IMR-90 (cell line): ENCODE data around the gene FBRSL1. TPM values are rescaled to one million over a fixed set of nuclear protein-coding genes. Genes with fewer than 3 reads are reported as not detected.

Experiments
- ATAC-seq: fragments of 200-7000 bp; cut with Tn5 transposase; 2 replicates; pipeline ENCODE4 v1.9.1; 2020; ENCODE audit warnings: low read depth, mild to moderate bottlenecking, moderate library complexity
- BruUV-seq: library from RNA; stranded (reverse); fragments of 400-500 nt; replicated peaks from 2 replicates; lab custom pipeline; 2021; lab: Mats Ljungman, UMichigan
- CTCF ChIA-PET: fragments of 300-600 bp; formaldehyde crosslinking; extraction: SDS; loops from one replicate; lab custom pipeline; 2021; ENCODE audit warnings: antibody characterized with exemption; lab: Yijun Ruan, JAX
- POLR2A ChIA-PET: fragments of 300-600 bp; sonication (Branson Sonifier 250); formaldehyde crosslinking; loops from one replicate; lab custom pipeline; 2022; ENCODE audit warnings: antibody characterized with exemption; ENCODE audit not compliant: unreplicated experiment; lab: Charles Lee
- DNase-seq: peaks from one replicate; pipeline ENCODE4 v3.0.0; 2013
- H2AFZ ChIP-seq: replicated peaks from 2 replicates; pipeline ENCODE3; 2013; ENCODE audit warnings: low read length, mild to moderate bottlenecking; ENCODE audit not compliant: poor library complexity
- H2AK5ac ChIP-seq: 2 replicates; pipeline ENCODE4 v1.6.1; 2013; ENCODE audit warnings: low read depth, low read length, inconsistent platforms
- H2AK9ac ChIP-seq: replicated peaks from 2 replicates; pipeline ENCODE3; 2013; ENCODE audit warnings: mild to moderate bottlenecking, low read depth, low read length, moderate library complexity; ENCODE audit not compliant: poor library complexity
- H2BK120ac ChIP-seq: 2 replicates; pipeline ENCODE4 v1.6.1; 2013; ENCODE audit warnings: low read depth, low read length, inconsistent platforms
- H2BK15ac ChIP-seq: 3 replicates; pipeline ENCODE4 v1.6.1; 2013; ENCODE audit warnings: low read depth, low read length, inconsistent platforms
- H2BK20ac ChIP-seq: 2 replicates; pipeline ENCODE4 v1.6.1; 2013; ENCODE audit warnings: low read depth, mild to moderate bottlenecking, inconsistent platforms, low read length, moderate library complexity
- H2BK5ac ChIP-seq: 2 replicates; pipeline ENCODE4 v1.6.1; 2013; ENCODE audit warnings: mild to moderate bottlenecking, low read depth, low read length, inconsistent platforms; ENCODE audit not compliant: poor library complexity, severe bottlenecking
- H3K14ac ChIP-seq: replicated peaks from 2 replicates; pipeline ENCODE4 v1.6.1; 2013; ENCODE audit warnings: low read depth, low read length, inconsistent platforms
- H3K18ac ChIP-seq: 2 replicates; pipeline ENCODE4 v1.6.1; 2013; ENCODE audit warnings: low read depth, low read length, control low read depth
- H3K23ac ChIP-seq: 2 replicates; pipeline ENCODE4 v1.6.1; 2013; ENCODE audit warnings: low read depth, low read length, inconsistent platforms
- H3K27ac ChIP-seq: 2 replicates; pipeline ENCODE4 v1.5.1; 2013; ENCODE audit warnings: mild to moderate bottlenecking, control low read depth, low read length; ENCODE audit not compliant: insufficient read depth
- H3K27me3 ChIP-seq: 2 replicates; pipeline ENCODE4 v1.6.1; 2013; ENCODE audit warnings: low read length; ENCODE audit not compliant: control insufficient read depth, insufficient read depth
- H3K36me3 ChIP-seq: 2 replicates; pipeline ENCODE4 v1.6.1; 2013; ENCODE audit warnings: low read length, mixed read lengths; ENCODE audit not compliant: control insufficient read depth, insufficient read depth
- H3K4ac ChIP-seq: 2 replicates; pipeline ENCODE4 v1.6.1; 2013; ENCODE audit warnings: low read depth, low read length, inconsistent platforms
- H3K4me1 ChIP-seq: 2 replicates; pipeline ENCODE4 v1.6.1; 2013; ENCODE audit warnings: low read length, mixed read lengths; ENCODE audit not compliant: control insufficient read depth, insufficient read depth
- H3K4me2 ChIP-seq: 2 replicates; pipeline ENCODE4 v1.6.1; 2013; ENCODE audit warnings: low read depth, mild to moderate bottlenecking, control low read depth, low read length, moderate library complexity
- H3K4me3 ChIP-seq: 2 replicates; pipeline ENCODE4 v1.5.1; 2013; ENCODE audit warnings: low read depth, mild to moderate bottlenecking, control low read depth, low read length, moderate library complexity; ENCODE audit not compliant: insufficient read depth
- H3K56ac ChIP-seq: 2 replicates; pipeline ENCODE4 v1.6.1; 2013; ENCODE audit warnings: low read length, inconsistent platforms; ENCODE audit not compliant: insufficient read depth; ENCODE audit errors: extremely low read depth
- H3K79me1 ChIP-seq, 2 experiments: 2 replicates each; pipeline ENCODE4 v1.6.1; 2013; ENCODE audit warnings: low read length in 2 of 2, inconsistent platforms in 1 of 2, low read depth in 1 of 2
- H3K9ac ChIP-seq: 2 replicates; pipeline ENCODE4 v1.6.1; 2013; ENCODE audit warnings: low read depth, low read length, control low read depth
- H3K9me1 ChIP-seq: 2 replicates; pipeline ENCODE4 v1.6.1; 2013; ENCODE audit warnings: low read length, inconsistent platforms; ENCODE audit not compliant: insufficient read depth
- H3K9me3 ChIP-seq: 2 replicates; pipeline ENCODE4 v1.6.1; 2013; ENCODE audit warnings: low read length; ENCODE audit not compliant: control insufficient read depth, insufficient read depth
- H4K20me1 ChIP-seq: 2 replicates; pipeline ENCODE4 v1.6.1; 2013; ENCODE audit warnings: low read length, inconsistent platforms; ENCODE audit not compliant: insufficient read depth
- H4K5ac ChIP-seq: 2 replicates; pipeline ENCODE4 v1.6.1; 2013; ENCODE audit warnings: mild to moderate bottlenecking, low read depth, low read length, control low read depth
- H4K8ac ChIP-seq, 2 experiments: 2 replicates each; pipeline ENCODE4 v1.6.1; 2013; ENCODE audit warnings: low read depth in 2 of 2, low read length in 2 of 2, control low read depth in 1 of 2, inconsistent platforms in 1 of 2
- H4K91ac ChIP-seq: 2 replicates; pipeline ENCODE4 v1.6.1; 2013; ENCODE audit warnings: low read depth, low read length, inconsistent platforms; ENCODE audit not compliant: insufficient read depth
- BHLHE40 ChIP-seq: fragments of 150-350 bp; IDR thresholded peaks from 2 replicates; pipeline ENCODE4 v1.6.1; 2016; ENCODE audit warnings: mild to moderate bottlenecking, low read depth, low read length
- CEBPB ChIP-seq: IDR thresholded peaks from 2 replicates; pipeline ENCODE4 v1.6.1; 2012; ENCODE audit warnings: low read depth, low read length, improper control_type of control experiment
- CHD1 ChIP-seq: IDR thresholded peaks from 2 replicates; pipeline ENCODE4 v1.6.1; 2012; ENCODE audit warnings: low read depth, low read length, improper control_type of control experiment
- CTCF ChIP-seq: conservative IDR thresholded peaks from 2 replicates; pipeline ENCODE4 v1.5.1; 2012; ENCODE audit warnings: mild to moderate bottlenecking, low read depth, low read length, improper control_type of control experiment
- FOS ChIP-seq: fragments of 150-350 bp; IDR thresholded peaks from 2 replicates; pipeline ENCODE4 v1.6.1; 2016; ENCODE audit warnings: low read depth, low read length
- MAFK ChIP-seq: IDR thresholded peaks from 2 replicates; pipeline ENCODE4 v1.6.1; 2012; ENCODE audit warnings: low read depth, low read length, improper control_type of control experiment
- MAZ ChIP-seq: IDR thresholded peaks from 2 replicates; pipeline ENCODE4 v1.6.1; 2012; ENCODE audit warnings: low read depth, mild to moderate bottlenecking, low read length, improper control_type of control experiment, moderate library complexity, borderline replicate concordance
- MXI1 ChIP-seq: IDR thresholded peaks from 2 replicates; pipeline ENCODE4 v1.6.1; 2012; ENCODE audit warnings: low read depth, mild to moderate bottlenecking, low read length, moderate library complexity, borderline replicate concordance
- NFE2L2 ChIP-seq: fragments of 150-350 bp; IDR thresholded peaks from 2 replicates; pipeline ENCODE4 v1.6.1; 2016; ENCODE audit warnings: low read depth, mild to moderate bottlenecking, low read length
- POLR2A ChIP-seq: IDR thresholded peaks from 2 replicates; pipeline ENCODE4 v1.6.1; 2012; ENCODE audit warnings: mild to moderate bottlenecking, low read depth, low read length
- RAD21 ChIP-seq: IDR thresholded peaks from 2 replicates; pipeline ENCODE4 v1.6.1; 2012; ENCODE audit warnings: low read length, improper control_type of control experiment
- RCOR1 ChIP-seq: IDR thresholded peaks from 2 replicates; pipeline ENCODE4 v1.6.1; 2012; ENCODE audit warnings: mild to moderate bottlenecking, low read length, improper control_type of control experiment; ENCODE audit not compliant: insufficient replicate concordance
- RFX5 ChIP-seq: IDR thresholded peaks from 2 replicates; pipeline ENCODE4 v1.8.0; 2012; ENCODE audit warnings: low read depth, mild to moderate bottlenecking, low read length, moderate library complexity
- SMC3 ChIP-seq: fragments of 150-350 bp; IDR thresholded peaks from 2 replicates; pipeline ENCODE4 v1.6.1; 2016; ENCODE audit warnings: low read depth, mild to moderate bottlenecking, antibody characterized with exemption, low read length, moderate library complexity
- WGBS, 2 experiments: methylation state at CpG; one replicate each; pipeline versions ENCODE4 v1.1.5 to v1.1.7; 2013; ENCODE audit warnings: missing lambda C conversion rate in 2 of 2; ENCODE audit not compliant: insufficient read length in 1 of 2; ENCODE audit errors: extremely low coverage in 2 of 2; 5-methylcytosine and 5-hydroxymethylcytosine counted together
- dilution Hi-C: fragments of 300-500 bp; cut with HindIII; formaldehyde crosslinking; loops from one replicate; pipeline ENCODE4 v1.14.3; 2018; ENCODE audit warnings: low sequenced_read_pairs; ENCODE audit not compliant: unreplicated experiment
- in situ Hi-C: fragments of 300-500 bp; cut with MboI; formaldehyde crosslinking; loops from 3 replicates; pipeline ENCODE4 v1.14.3; 2019; ENCODE audit warnings: low sequenced_read_pairs, inconsistent platforms, mixed read lengths
- intact Hi-C: fragments of 100-400 bp; cut with micrococcal nuclease; formaldehyde crosslinking; loops from 2 replicates; pipeline ENCODE4 v1.10.0; 2022
- polyA plus RNA-seq, 3 experiments: library from polyadenylated mRNA; depleted of rRNA; stranded (reverse); fragments of >200 nt; gene quantifications; 2 replicates each; pipeline ENCODE4 v1.2.3, GENCODE V29; 2012; ENCODE audit warnings: low replicate concordance in 1 of 3
- total RNA-seq: library from RNA; depleted of rRNA; stranded (reverse); fragments of >200 nt; gene quantifications from 2 replicates; pipeline ENCODE4 v1.2.3, GENCODE V29; 2012
- TF ChIP-seq, protein P1 (sequence below): fragments of 150-350 bp; IDR thresholded peaks from 2 replicates; pipeline ENCODE4 v1.6.1; 2016; ENCODE audit warnings: low read depth, mild to moderate bottlenecking, low read length, moderate library complexity, borderline replicate concordance
- TF ChIP-seq, protein P2 (sequence below): fragments of 150-350 bp; IDR thresholded peaks from 2 replicates; pipeline ENCODE4 v1.6.1; 2017; ENCODE audit warnings: mild to moderate bottlenecking, antibody characterized with exemption, low read length, low read depth

FBRSL1 gene
- total and polyA plus RNA-seq, 2 of the 4 experiments (the other 2 are of a cell fraction), result 0.36 to 10.8 TPM

DNA sequence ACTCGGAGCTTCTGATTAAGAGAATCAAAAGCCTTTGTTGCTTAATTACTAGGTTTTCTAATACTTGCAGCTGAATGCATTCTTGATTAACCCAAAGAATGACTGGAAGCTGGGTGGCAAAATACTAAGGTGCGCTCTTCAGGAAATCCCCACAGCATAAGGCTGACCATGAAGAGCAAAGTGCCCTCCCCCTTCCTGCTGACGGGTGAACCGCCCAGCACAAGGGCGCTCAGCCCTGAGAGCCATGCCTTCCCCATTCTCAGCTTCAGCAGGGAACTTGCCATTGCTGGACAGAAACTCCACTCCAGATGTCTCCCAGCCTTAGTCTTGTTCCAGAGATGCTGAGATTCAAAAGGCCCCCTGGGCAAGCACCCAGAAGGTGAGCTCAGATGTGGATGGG is 27.2 kb upstream of the FBRSL1 start:
- no CpG with 5 or more reads among the region's 5 CpGs for WGBS, 2 experiments
- POLR2A ChIA-PET, result no interaction called here
- Histone ChIP-seq H4K91ac (no peak overlapping the region), H3K18ac (no peak overlapping the region), H3K9me1 (no peaks in the 10 kb centered on the region), H3K9me3 (peaks cover 3% of the 10 kb centered on the region; the same call in 1 of the 2 replicates), H4K8ac (no peak overlapping the region), H3K27me3 (no peaks in the 10 kb centered on the region), H4K20me1 (no peaks in the 10 kb centered on the region), H2BK5ac (no peak overlapping the region), H3K4ac (no peak overlapping the region), H2BK20ac (no peak overlapping the region), H3K79me1 (no peaks in the 10 kb centered on the region), H3K9ac (no peak overlapping the region), H3K36me3 (no peaks in the 10 kb centered on the region), H2AK9ac (no peak overlapping the region), H2BK120ac (no peak overlapping the region), H3K27ac (no peak overlapping the region), H3K4me3 (no peak overlapping the region), H2AK5ac (no peak overlapping the region), H3K4me1 (no peaks in the 10 kb centered on the region), H3K14ac (no peak overlapping the region), H3K56ac (no peak overlapping the region), H3K4me2 (no peak overlapping the region), H4K5ac (no peak overlapping the region), H3K23ac (no peak overlapping the region), H2AFZ (no peak overlapping the region), H2BK15ac (no peak overlapping the region)
- ATAC-seq (no peak), DNase-seq (no peak)
- no TSS peak for BruUV-seq
- in situ Hi-C loops (no loop called here), dilution Hi-C loops (no loop called here), intact Hi-C loops (no loop called here)
- CTCF ChIA-PET, result no interaction called here
- TF ChIP-seq RFX5 (no peak), CTCF (no peak), MAFK (no peak), CEBPB (no peak), SMC3 (no peak), NFE2L2 (no peak), RCOR1 (no peak), BHLHE40 (no peak), RAD21 (no peak), POLR2A (no peak), FOS (no peak), MXI1 (no peak), CHD1 (no peak), MAZ (no peak)
- TF ChIP-seq, protein P1, sequence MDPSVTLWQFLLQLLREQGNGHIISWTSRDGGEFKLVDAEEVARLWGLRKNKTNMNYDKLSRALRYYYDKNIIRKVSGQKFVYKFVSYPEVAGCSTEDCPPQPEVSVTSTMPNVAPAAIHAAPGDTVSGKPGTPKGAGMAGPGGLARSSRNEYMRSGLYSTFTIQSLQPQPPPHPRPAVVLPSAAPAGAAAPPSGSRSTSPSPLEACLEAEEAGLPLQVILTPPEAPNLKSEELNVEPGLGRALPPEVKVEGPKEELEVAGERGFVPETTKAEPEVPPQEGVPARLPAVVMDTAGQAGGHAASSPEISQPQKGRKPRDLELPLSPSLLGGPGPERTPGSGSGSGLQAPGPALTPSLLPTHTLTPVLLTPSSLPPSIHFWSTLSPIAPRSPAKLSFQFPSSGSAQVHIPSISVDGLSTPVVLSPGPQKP, result no peak
- TF ChIP-seq, protein P2, sequence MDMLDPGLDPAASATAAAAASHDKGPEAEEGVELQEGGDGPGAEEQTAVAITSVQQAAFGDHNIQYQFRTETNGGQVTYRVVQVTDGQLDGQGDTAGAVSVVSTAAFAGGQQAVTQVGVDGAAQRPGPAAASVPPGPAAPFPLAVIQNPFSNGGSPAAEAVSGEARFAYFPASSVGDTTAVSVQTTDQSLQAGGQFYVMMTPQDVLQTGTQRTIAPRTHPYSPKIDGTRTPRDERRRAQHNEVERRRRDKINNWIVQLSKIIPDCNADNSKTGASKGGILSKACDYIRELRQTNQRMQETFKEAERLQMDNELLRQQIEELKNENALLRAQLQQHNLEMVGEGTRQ, result no peak
